ENCODE results near the gene B3GNT7.

The B3GNT7 gene

GRCh38 chr2:231380991-231381847 lies 14.3 kb upstream of the B3GNT7 start:
- H3K9ac ChIP-seq (ENCODE audit: insufficient read length, low read depth) = no peak overlapping the region
- H3K4me1 ChIP-seq (ENCODE audit: insufficient read depth, insufficient read length) = peaks cover 17% of the 10 kb centered on the region
- DNase-seq (ENCODE audit: low read depth, low spot score) = no peak
- H3K4me3 ChIP-seq (ENCODE audit: insufficient read length, low read depth) = no peak overlapping the region
- H3K9me3 ChIP-seq (ENCODE audit: insufficient read depth, low read length) = peaks cover 12% of the 10 kb centered on the region; the same call in 1 of the 2 replicates
- no peaks in the 10 kb centered on the region for H3K27me3 ChIP-seq (ENCODE audit: insufficient read depth, insufficient read length)
- H3K36me3 ChIP-seq (ENCODE audit: insufficient read depth, insufficient read length, low read length) = no peaks in the 10 kb centered on the region
- TF ChIP-seq SUZ12 (IDR thresholded peaks at IDR 0.05; ENCODE audit: extremely low read depth, insufficient read depth, insufficient read length) = no peak
- TF ChIP-seq ZNF274 (IDR thresholded peaks at IDR 0.05; ENCODE audit: low read depth, low read length) = no peak
- no peak for TF ChIP-seq YY1 (IDR thresholded peaks at IDR 0.05; ENCODE audit: insufficient read depth, insufficient read length)

- H3K27me3 ChIP-seq (ENCODE audit: insufficient read depth, insufficient read length) = no peaks in the 10 kb centered on the region
- H3K4me3 ChIP-seq (ENCODE audit: insufficient read length, low read depth) = no peak overlapping the region
- H3K9me3 ChIP-seq (ENCODE audit: insufficient read depth, low read length) = peaks cover 12% of the 10 kb centered on the region; the same call in 1 of the 2 replicates
- no peaks in the 10 kb centered on the region for H3K36me3 ChIP-seq (ENCODE audit: insufficient read depth, insufficient read length, low read length)
- DNase-seq (ENCODE audit: low read depth, low spot score) = no peak
- peaks cover 14% of the 10 kb centered on the region for H3K4me1 ChIP-seq (ENCODE audit: insufficient read depth, insufficient read length)
- H3K9ac ChIP-seq (ENCODE audit: insufficient read length, low read depth) = no peak overlapping the region
- TF ChIP-seq YY1 (IDR thresholded peaks at IDR 0.05; ENCODE audit: insufficient read depth, insufficient read length) (no peak), ZNF274 (IDR thresholded peaks at IDR 0.05; ENCODE audit: low read depth, low read length) (no peak), SUZ12 (IDR thresholded peaks at IDR 0.05; ENCODE audit: extremely low read depth, insufficient read depth, insufficient read length) (no peak)
Observed at GRCh38 chr2:231382116-231382515, 13.4 kb upstream of the B3GNT7 start.

GRCh38 chr2:231383416-231384108 lies 11.9 kb upstream of the B3GNT7 start:
- H3K9me3 ChIP-seq (ENCODE audit: insufficient read depth, low read length) = peaks cover 12% of the 10 kb centered on the region; the same call in 1 of the 2 replicates
- DNase-seq (ENCODE audit: low read depth, low spot score) = no peak
- H3K9ac ChIP-seq (ENCODE audit: insufficient read length, low read depth) = no peak overlapping the region
- H3K4me3 ChIP-seq (ENCODE audit: insufficient read length, low read depth) = no peak overlapping the region
- TF ChIP-seq ZNF274 (IDR thresholded peaks at IDR 0.05; ENCODE audit: low read depth, low read length) (no peak), SUZ12 (IDR thresholded peaks at IDR 0.05; ENCODE audit: extremely low read depth, insufficient read depth, insufficient read length) (no peak), YY1 (IDR thresholded peaks at IDR 0.05; ENCODE audit: insufficient read depth, insufficient read length) (no peak)
- peaks cover 10% of the 10 kb centered on the region for H3K4me1 ChIP-seq (ENCODE audit: insufficient read depth, insufficient read length)
- H3K27me3 ChIP-seq (ENCODE audit: insufficient read depth, insufficient read length) = no peaks in the 10 kb centered on the region
- no peaks in the 10 kb centered on the region for H3K36me3 ChIP-seq (ENCODE audit: insufficient read depth, insufficient read length, low read length)

- H3K36me3 ChIP-seq (ENCODE audit: insufficient read depth, insufficient read length, low read length) = no peaks in the 10 kb centered on the region
- no peak overlapping the region for H3K4me3 ChIP-seq (ENCODE audit: insufficient read length, low read depth)
- no peak overlapping the region for H3K9ac ChIP-seq (ENCODE audit: insufficient read length, low read depth)
- no peak for DNase-seq (ENCODE audit: low read depth, low spot score)
- H3K4me1 ChIP-seq (ENCODE audit: insufficient read depth, insufficient read length) = peaks cover 12% of the 10 kb centered on the region
- TF ChIP-seq YY1 (IDR thresholded peaks at IDR 0.05; ENCODE audit: insufficient read depth, insufficient read length) (no peak), ZNF274 (IDR thresholded peaks at IDR 0.05; ENCODE audit: low read depth, low read length) (no peak), SUZ12 (IDR thresholded peaks at IDR 0.05; ENCODE audit: extremely low read depth, insufficient read depth, insufficient read length) (no peak)
- no peaks in the 10 kb centered on the region for H3K27me3 ChIP-seq (ENCODE audit: insufficient read depth, insufficient read length)
- peaks cover 12% of the 10 kb centered on the region; the same call in 1 of the 2 replicates for H3K9me3 ChIP-seq (ENCODE audit: insufficient read depth, low read length)
Observed at GRCh38 chr2:231384109-231384435, 11.4 kb upstream of the B3GNT7 start.

GRCh38 chr2:231384970-231385369 lies 10.5 kb upstream of the B3GNT7 start:
- Histone ChIP-seq H3K9ac (ENCODE audit: insufficient read length, low read depth) (no peak overlapping the region), H3K36me3 (ENCODE audit: insufficient read depth, insufficient read length, low read length) (no peaks in the 10 kb centered on the region), H3K4me3 (ENCODE audit: insufficient read length, low read depth) (no peak overlapping the region), H3K27me3 (ENCODE audit: insufficient read depth, insufficient read length) (no peaks in the 10 kb centered on the region), H3K9me3 (ENCODE audit: insufficient read depth, low read length) (peaks cover 12% of the 10 kb centered on the region; the same call in 1 of the 2 replicates), H3K4me1 (ENCODE audit: insufficient read depth, insufficient read length) (peaks cover 11% of the 10 kb centered on the region)
- DNase-seq (ENCODE audit: low read depth, low spot score) = no peak
- TF ChIP-seq ZNF274 (IDR thresholded peaks at IDR 0.05; ENCODE audit: low read depth, low read length) (no peak), SUZ12 (IDR thresholded peaks at IDR 0.05; ENCODE audit: extremely low read depth, insufficient read depth, insufficient read length) (no peak), YY1 (IDR thresholded peaks at IDR 0.05; ENCODE audit: insufficient read depth, insufficient read length) (no peak)

GRCh38 chr2:231385429-231385828 lies 10.1 kb upstream of the B3GNT7 start:
- no peaks in the 10 kb centered on the region for H3K36me3 ChIP-seq (ENCODE audit: insufficient read depth, insufficient read length, low read length)
- no peak overlapping the region for H3K9ac ChIP-seq (ENCODE audit: insufficient read length, low read depth)
- no peaks in the 10 kb centered on the region for H3K27me3 ChIP-seq (ENCODE audit: insufficient read depth, insufficient read length)
- DNase-seq (ENCODE audit: low read depth, low spot score) = no peak
- peaks cover 12% of the 10 kb centered on the region; the same call in 1 of the 2 replicates for H3K9me3 ChIP-seq (ENCODE audit: insufficient read depth, low read length)
- TF ChIP-seq ZNF274 (IDR thresholded peaks at IDR 0.05; ENCODE audit: low read depth, low read length) (no peak), YY1 (IDR thresholded peaks at IDR 0.05; ENCODE audit: insufficient read depth, insufficient read length) (no peak), SUZ12 (IDR thresholded peaks at IDR 0.05; ENCODE audit: extremely low read depth, insufficient read depth, insufficient read length) (no peak)
- H3K4me1 ChIP-seq (ENCODE audit: insufficient read depth, insufficient read length) = peaks cover 9% of the 10 kb centered on the region
- no peak overlapping the region for H3K4me3 ChIP-seq (ENCODE audit: insufficient read length, low read depth)

GRCh38 chr2:231386446-231386845 lies 9.1 kb upstream of the B3GNT7 start:
- no peak for TF ChIP-seq ZNF274 (IDR thresholded peaks at IDR 0.05; ENCODE audit: low read depth, low read length)
- no peak for TF ChIP-seq YY1 (IDR thresholded peaks at IDR 0.05; ENCODE audit: insufficient read depth, insufficient read length)
- no peak for TF ChIP-seq SUZ12 (IDR thresholded peaks at IDR 0.05; ENCODE audit: extremely low read depth, insufficient read depth, insufficient read length)
- no peak for DNase-seq (ENCODE audit: low read depth, low spot score)
- Histone ChIP-seq H3K9ac (ENCODE audit: insufficient read length, low read depth) (no peak overlapping the region), H3K4me1 (ENCODE audit: insufficient read depth, insufficient read length) (peaks cover 9% of the 10 kb centered on the region), H3K27me3 (ENCODE audit: insufficient read depth, insufficient read length) (no peaks in the 10 kb centered on the region), H3K4me3 (ENCODE audit: insufficient read length, low read depth) (no peak overlapping the region), H3K9me3 (ENCODE audit: insufficient read depth, low read length) (peaks cover 12% of the 10 kb centered on the region; the same call in 1 of the 2 replicates), H3K36me3 (ENCODE audit: insufficient read depth, insufficient read length, low read length) (no peaks in the 10 kb centered on the region)

Measured in NT2/D1 (cell line).